Mononuclear cell (primary cell): ENCODE results near the gene IQGAP3. TPM values are rescaled to one million over a fixed set of nuclear protein-coding genes. Genes with fewer than 3 reads are reported as not detected.

Source experiments
- H3K27me3 ChIP-seq: 2 replicates; pipeline ENCODE4 v1.6.0; 2011; ENCODE audit warnings: low read length, control low read depth; ENCODE audit not compliant: insufficient read depth
- H3K4me1 ChIP-seq: 2 replicates; pipeline ENCODE4 v1.5.1; 2011; ENCODE audit warnings: mild to moderate bottlenecking, low read length, control low read depth; ENCODE audit not compliant: insufficient read depth
- H3K4me3 ChIP-seq: 2 replicates; pipeline ENCODE4 v1.5.1; 2011; ENCODE audit warnings: mild to moderate bottlenecking, low read length, moderate library complexity
- H3K9me3 ChIP-seq: 2 replicates; pipeline ENCODE4 v1.5.1; 2011; ENCODE audit warnings: low read depth, mild to moderate bottlenecking, control low read depth, low read length
- total RNA-seq: library from RNA; depleted of rRNA; stranded (reverse); fragments of >200 nt; gene quantifications from one replicate; pipeline ENCODE4 v1.2.3, GENCODE V29; 2012

Gene IQGAP3
- total RNA-seq, 1 donor: 0.10 TPM

DNA sequence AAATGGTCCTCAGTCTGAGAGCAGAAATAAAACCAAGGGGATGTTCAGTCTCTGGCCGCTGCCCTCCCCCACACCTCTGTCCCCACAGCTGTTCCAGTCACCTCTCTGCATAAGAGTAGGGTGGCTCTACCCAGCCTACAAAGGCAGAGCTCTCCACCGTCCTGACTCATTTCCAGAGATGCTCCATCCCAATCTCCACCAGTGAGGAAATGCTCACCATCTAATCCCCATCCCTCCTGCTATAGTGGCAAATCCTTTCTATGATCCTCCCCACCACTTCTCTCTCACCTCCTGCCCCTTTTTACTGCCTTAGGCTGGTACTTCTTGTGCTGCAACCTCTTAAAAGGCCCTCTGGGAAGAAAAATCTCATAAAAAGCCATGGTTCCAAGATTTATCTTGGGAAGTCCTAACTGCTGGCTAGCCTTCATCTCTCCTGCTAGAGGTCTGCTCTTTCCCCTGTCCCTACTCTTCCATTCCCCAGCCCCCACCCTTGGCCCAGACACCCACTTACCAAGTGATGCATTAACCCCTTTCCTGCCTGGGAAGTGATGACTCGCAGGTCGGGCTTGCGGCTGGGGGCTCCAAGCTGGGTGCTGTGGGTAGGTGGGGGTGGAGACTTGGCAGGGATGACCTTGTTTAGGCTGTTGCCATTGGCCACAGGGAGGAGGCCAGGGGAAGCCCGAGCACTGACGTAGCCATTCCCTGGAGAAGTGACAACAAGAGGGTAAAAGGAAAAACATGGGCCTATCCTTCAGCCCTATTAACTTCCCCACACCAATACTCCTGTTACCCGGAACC is 95.7 kb downstream of the IQGAP3 start:
- no peaks in the 10 kb centered on the region for H3K9me3 ChIP-seq
- H3K4me3 ChIP-seq: no peak overlapping the region
- peaks cover 22% of the 10 kb centered on the region for H3K4me1 ChIP-seq
- no peaks in the 10 kb centered on the region for H3K27me3 ChIP-seq

DNA sequence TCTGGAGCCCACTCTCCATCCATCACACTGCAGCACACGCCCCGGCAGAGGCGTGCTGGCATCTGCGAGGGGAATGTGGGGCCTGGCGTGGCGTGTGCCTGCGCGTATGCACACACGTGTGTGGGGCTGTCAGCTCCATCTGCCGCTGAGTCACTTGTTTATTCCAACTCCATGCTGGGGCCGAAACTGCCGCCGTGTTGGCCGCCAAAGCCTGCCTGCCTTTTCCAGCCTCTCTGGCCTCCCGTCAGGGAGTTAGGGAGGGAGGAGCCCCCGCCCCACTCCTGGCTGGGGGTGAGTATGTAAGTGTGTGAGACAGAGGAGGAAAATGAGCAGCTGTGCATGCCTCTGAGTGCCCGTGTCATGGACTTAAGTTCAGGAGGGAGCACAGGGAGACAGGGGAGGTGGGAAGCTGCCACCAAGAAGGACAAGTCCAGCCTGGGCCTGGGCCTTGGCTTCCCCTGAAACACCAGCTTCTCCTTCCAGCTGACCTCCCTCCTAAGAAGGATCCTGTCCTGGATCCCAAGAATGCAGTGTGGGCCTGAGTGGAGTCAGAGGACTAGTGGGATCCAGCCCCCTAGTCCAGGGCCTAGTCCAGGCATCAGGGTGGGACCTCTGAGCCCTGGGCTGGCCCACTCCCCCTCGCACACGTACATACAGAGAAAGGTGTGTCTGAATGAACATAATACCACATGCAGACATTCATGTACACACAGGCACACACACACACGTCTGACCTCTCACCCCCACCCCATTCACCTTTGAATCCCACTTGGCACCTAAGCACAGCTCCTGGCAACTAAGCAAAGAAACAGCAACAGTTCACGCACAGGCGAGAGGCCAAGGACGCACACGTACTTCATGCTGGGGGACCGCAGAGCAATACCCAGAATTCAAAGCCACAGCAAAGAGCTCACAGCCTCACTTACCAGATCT is 96.5 kb downstream of the IQGAP3 start:
- Histone ChIP-seq H3K4me1 (peaks cover 13% of the 10 kb centered on the region), H3K9me3 (no peaks in the 10 kb centered on the region), H3K27me3 (no peaks in the 10 kb centered on the region), H3K4me3 (no peak overlapping the region)

Other genes with a start within 250 kb of the IQGAP3 start
- 119 TPM for gene CCT3, start 234.3 kb downstream of the IQGAP3 start, total RNA-seq
- gene TSACC, start 234.0 kb downstream of the IQGAP3 start, total RNA-seq: not detected
- not detected for gene RHBG, start 203.4 kb downstream of the IQGAP3 start, total RNA-seq
- 52.7 TPM for gene MEF2D, start 71.8 kb downstream of the IQGAP3 start, total RNA-seq
- gene TTC24, start 7.2 kb upstream of the IQGAP3 start, total RNA-seq: 1.2 TPM
- gene NAXE, start 19.2 kb upstream of the IQGAP3 start, total RNA-seq: 23.9 TPM
- gene GPATCH4, start 28.9 kb upstream of the IQGAP3 start, total RNA-seq: 15.0 TPM
- gene HAPLN2, start 46.9 kb upstream of the IQGAP3 start, total RNA-seq: 0.21 TPM
- gene BCAN, start 69.6 kb upstream of the IQGAP3 start, total RNA-seq: not detected
- gene NES, start 104.8 kb upstream of the IQGAP3 start, total RNA-seq: not detected
- 0.42 TPM for gene CRABP2, start 133.0 kb upstream of the IQGAP3 start, total RNA-seq
- 5.0 TPM for gene METTL25B, start 155.9 kb upstream of the IQGAP3 start, total RNA-seq
- gene ISG20L2, start 156.2 kb upstream of the IQGAP3 start, total RNA-seq: 36.0 TPM
- 3.9 TPM for gene MRPL24, start 168.5 kb upstream of the IQGAP3 start, total RNA-seq
- gene HDGF, start 179.1 kb upstream of the IQGAP3 start, total RNA-seq: 98.9 TPM
- gene PRCC, start 195.0 kb upstream of the IQGAP3 start, total RNA-seq: 19.6 TPM
- 19.1 TPM for gene SH2D2A, start 244.3 kb upstream of the IQGAP3 start, total RNA-seq